Stimulated activated CD4-positive, alpha-beta T cell treated with anti-CD3 and anti-CD28 coated beads, Interleukin-2, amount 100 ng/mL, for 4 hours (primary cell): ENCODE data around the gene CTSV.
"Not testable (repeated sequence)": the region's sequence is repeated elsewhere in the genome, so short reads cannot be mapped to it uniquely, and the experiment has no call there.

Experiments
- DNase-seq: peaks from one replicate; pipeline ENCODE4 v3.0.0-alpha.2; 2020; ENCODE audit warnings: low read depth

CTSV gene

GRCh38 chr9:97041898-97042297 is 3.0 kb upstream of the CTSV start:
- no peak for DNase-seq

GRCh38 chr9:97039514-97039860 is 545 bp upstream of the CTSV start:
- no peak for DNase-seq

GRCh38 chr9:97023505-97023904 is 15.4 kb downstream of the CTSV start:
- not testable (repeated sequence) for DNase-seq

GRCh38 chr9:97013151-97014132 is 25.5 kb downstream of the CTSV start:
- DNase-seq, result peak; percentile 54

- DNase-seq, result not testable (repeated sequence)
These were observed 26.3 kb downstream of the CTSV start for GRCh38 chr9:97012617-97013016.

GRCh38 chr9:97002195-97002594 is 36.7 kb downstream of the CTSV start:
- not testable (repeated sequence) for DNase-seq

- not testable (repeated sequence) for DNase-seq
These were observed 37.6 kb downstream of the CTSV start for GRCh38 chr9:97001338-97001737.

- not testable (repeated sequence) for DNase-seq
These were observed 38.7 kb downstream of the CTSV start for GRCh38 chr9:97000139-97000787.

GRCh38 chr9:96999733-97000132 is 39.2 kb downstream of the CTSV start:
- not testable (repeated sequence) for DNase-seq

GRCh38 chr9:96997009-96997701 is 41.8 kb downstream of the CTSV start:
- not testable (repeated sequence) for DNase-seq

GRCh38 chr9:96994531-96995016 is 44.4 kb downstream of the CTSV start:
- not testable (repeated sequence) for DNase-seq

- not testable (repeated sequence) for DNase-seq
These were observed 46.6 kb downstream of the CTSV start for GRCh38 chr9:96992303-96992702.

GRCh38 chr9:96989747-96990318 is 49.1 kb downstream of the CTSV start:
- DNase-seq, result not testable (repeated sequence)

- not testable (repeated sequence) for DNase-seq
These were observed 54.1 kb downstream of the CTSV start for GRCh38 chr9:96984887-96985286.

- DNase-seq, result not testable (repeated sequence)
These were observed 54.8 kb downstream of the CTSV start for GRCh38 chr9:96984139-96984538.

- DNase-seq, result not testable (repeated sequence)
These were observed 55.3 kb downstream of the CTSV start for GRCh38 chr9:96983496-96984122.
